OCI-M2 (cell line): ENCODE results near the gene BMP3.

Experiments
- DNase-seq: peaks from one replicate; lab custom pipeline; 2025; ENCODE audit not compliant: unreplicated experiment; lab: John Stamatoyannopoulos, UW

BMP3 gene

DNA sequence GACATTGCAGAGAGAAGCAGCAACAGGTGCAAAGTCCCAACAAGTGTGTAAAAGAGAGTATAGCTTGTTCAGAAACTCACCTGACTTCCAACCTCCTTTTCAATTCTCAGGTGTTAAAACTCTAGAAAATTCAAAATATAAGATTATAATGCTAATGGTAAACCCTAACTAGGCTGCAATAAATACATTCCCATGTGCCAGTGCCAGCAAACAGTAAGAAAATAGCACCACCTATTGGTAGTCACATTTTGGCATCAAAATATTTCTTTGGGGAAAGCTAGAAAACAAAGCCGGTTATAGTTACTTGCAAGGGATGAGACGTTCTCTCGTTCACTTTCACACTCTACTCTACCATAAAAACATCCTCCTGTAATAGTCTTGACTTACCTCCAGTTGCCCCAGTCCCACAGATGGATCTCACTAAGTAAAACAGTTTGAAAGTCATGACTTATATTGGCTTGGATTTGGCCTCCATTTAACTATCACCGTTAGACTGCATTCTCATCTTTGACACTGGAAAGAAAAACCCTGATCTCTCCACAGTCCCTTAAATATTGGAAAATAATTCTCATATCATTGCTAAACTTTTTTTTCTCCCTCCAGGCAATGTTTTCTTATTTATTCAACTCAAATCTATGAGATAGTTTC lies 9.6 kb downstream of the BMP3 start:
- DNase-seq: peak; percentile 27

DNA sequence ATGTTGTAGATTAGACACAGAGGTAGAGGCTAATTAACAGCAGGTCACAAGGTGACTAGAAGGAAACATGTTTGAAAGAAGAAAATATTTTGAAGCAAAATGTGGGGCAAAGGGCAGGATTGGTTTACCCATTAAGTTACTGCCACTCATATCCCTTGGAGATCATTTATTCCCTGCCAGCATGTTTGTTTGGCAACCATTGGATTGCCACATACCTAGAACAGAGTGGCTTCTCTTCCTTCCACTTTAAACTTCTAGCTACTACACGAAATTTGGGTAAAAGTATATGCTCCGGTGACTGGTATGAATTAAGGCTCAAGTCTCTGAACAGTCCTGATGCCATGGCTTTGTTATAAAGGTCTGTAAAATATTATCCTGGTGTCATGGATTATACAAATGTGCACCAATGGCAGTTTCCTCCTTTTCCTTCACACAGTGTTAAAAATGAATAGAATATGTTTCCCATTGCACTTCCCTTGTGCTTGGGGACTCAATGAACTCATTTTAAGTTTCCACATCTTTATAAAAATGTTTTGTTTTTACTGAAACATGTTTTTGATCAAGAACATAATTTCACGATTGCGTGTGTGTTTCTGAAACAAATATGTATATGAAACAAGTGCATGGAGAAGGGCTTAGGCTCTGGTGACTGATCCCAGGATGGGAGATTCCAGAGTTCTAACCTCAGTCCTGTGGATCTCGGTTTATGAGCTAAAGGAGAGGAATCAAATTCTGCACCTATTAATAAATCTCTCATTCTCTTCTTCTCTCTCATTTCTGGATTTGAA lies 12.3 kb downstream of the BMP3 start:
- no peak for DNase-seq

DNA sequence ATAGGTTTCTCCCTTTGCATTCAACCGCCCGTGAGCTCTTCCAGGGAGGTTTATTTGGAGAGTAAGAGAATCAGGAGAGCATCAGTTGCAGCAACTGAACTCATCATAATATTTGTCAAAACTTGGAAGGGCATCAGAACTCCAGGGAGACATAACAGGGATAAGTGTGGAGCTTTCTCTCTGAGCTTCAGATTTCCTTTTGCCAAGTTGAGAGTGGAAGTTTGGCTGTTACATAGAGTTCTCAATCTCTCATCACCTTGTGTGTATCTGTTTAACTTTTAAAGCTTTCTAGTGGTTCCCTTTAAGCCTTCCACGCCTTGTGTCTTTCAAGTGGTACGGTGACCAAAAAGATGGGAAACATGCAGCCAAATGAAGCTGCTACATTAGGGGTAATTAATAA lies 18.8 kb downstream of the BMP3 start:
- DNase-seq: no peak

DNA sequence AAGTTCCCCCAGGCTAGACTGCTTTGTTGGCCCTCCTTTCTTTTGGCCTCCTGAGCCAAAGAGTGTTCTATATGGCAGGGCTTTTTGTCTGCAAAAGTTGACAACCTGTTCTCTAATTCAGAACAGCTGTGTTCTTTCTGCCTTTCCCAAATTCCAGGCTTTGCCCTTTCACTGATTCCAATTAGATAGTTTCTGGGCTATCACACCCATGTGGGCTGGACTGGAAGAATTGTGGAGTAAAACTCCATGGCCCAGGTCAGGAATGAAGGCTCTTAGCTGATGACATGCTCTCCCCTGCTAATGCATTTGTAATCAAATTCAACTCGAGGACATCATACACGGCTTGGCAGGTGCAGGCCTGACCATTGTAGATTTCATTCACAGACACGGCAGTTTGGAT lies 19.4 kb downstream of the BMP3 start:
- DNase-seq: no peak

DNA sequence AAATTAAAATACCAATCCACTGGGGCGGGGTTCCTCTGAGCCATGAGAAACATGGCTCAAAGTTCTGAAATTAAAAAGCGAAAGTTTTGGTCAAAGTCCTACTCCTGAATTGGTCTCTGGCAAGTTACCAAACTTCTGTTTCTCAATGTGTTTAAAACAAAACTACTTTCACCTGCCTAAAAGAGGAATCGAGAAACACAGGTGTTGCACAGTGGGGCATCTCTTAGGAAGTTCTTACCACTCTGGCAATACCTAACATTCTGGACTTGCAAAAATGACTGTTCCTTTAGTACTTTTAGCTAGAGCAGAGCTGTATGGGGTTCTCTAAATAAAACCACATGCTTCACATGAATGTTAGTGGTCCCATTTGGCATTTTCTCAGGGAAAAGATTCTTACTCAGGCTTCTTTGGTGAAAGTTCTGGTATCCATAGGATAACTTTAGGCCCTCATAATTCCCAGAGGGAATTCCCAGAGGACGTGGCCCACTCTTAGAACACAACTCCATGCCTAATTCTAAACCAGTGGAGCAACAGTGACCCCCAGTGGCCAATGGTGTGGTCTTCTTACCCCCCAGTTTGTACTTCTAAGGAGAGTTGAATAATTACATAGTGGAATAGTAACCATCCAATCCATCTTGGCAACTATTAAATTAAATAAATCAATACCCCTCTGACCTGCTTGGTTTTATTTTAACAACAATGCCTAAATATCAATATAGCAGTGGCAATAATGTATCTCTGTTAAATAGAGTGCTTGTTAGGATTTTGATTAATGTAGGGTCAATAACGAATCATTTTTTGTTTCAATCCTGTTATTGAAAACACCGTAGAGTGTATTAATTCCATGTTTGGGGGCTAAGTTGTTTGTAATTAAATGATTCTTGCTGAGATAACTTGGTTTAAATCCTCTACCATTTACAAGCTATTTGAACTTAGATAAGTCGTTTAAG lies 21.9 kb downstream of the BMP3 start:
- peak; percentile 59 for DNase-seq

DNA sequence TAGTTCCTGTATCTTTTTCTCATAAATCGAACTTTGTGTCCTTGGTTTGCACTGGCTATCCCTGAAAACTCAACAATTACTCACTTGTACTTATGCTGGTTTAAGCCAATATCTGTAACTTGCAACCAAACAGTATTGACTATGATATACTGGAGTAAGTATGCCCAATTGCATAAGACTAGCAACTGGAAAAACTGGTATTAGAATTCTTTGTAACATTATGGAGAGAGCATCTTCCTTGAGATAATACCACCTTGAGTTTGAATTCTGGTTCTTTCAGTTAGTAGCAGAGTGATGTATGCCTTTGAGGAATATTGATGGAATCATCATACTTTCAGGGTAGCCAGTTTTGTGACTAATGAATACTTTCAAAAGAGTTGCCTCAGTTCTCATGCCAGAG lies 28.1 kb downstream of the BMP3 start:
- no peak for DNase-seq

DNA sequence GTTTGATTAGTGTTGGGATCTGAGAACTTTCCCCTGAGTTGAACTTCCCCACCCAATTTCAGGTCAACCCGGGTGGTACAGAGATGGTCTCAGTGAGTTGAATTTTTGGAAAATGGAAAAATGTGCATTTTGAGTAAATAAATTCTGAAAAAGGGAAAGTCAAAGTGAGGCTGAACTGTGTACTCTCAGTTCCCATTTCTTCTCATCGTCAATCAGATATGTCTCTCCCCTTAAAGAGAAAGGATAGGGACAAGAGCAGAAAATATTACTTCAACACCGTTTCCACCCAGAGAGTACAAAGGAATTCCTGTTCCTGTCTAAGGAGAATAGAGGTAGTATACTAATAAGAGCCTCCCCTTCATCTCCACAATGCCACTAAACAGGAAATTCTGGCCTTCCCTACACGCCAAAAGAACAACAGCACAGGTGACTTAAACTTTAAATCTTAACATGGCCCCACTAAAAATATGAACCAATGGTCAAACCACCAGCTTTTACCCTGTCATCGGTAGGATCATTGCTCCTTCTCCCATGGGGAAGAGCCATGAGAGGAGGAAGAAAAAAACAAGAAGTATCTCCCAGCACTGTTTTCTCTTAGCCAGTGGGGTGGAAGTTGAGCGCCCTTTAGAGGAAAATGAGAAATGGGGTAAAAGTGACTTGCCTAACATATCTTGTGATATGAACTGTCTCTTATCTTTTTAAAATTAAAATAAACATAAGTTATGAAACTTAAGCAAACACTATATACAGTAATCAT lies 30.3 kb downstream of the BMP3 start:
- DNase-seq: no peak

DNA sequence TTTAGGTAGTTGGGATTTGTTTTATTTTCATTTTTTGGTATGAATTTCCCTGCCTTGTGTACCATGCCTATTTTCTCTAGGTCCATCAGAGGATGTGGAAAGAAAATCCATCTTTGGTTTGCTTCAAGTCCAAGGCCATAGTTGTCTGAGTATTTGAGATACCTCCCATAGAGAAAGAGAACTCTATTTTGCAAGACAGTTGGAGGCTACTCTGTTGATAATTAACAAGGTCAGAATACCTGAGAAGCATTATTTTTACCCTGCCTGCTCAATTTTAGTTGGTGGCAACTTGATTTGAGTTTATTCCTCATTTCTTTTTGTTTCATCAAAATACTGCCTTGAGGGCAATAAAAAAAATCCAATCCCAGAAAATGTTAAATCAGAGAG lies 30.8 kb downstream of the BMP3 start:
- no peak for DNase-seq

DNA sequence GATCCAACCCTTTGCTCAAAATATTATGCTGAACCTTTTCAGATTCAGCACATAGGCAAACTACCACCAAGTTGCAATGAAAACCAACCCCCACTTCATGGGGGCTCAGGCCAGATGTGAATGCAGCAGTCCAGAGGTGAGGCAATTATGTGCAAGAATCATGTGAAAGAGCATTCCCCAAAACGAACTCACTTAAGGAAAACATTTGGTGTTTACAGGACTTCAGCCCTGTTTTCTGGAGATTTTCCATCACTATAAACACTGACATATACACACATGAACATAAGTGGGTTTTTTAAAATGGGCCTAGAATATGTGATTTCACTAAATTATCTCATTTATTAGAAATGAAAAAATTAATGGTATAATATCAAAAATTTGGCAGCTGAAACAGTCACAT lies 31.5 kb downstream of the BMP3 start:
- no peak for DNase-seq

DNA sequence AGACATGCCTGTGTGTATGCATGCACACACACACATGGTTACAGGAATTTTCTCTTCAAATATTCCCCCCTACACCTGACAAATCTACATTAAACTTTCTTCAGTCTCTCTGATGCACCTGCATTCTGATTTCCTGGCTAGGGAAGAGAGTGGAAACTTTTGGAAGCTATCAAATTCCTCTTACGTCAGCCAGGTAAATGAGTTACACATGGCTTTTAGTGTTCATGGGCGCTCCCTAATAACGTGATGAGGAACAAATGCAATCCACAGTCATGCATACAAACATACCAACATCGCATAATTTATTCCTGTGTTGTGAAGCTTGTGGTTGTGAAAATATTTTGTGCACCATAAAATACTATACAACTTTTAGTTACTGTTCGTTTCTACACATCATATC lies 34.9 kb downstream of the BMP3 start:
- DNase-seq: no peak

DNA sequence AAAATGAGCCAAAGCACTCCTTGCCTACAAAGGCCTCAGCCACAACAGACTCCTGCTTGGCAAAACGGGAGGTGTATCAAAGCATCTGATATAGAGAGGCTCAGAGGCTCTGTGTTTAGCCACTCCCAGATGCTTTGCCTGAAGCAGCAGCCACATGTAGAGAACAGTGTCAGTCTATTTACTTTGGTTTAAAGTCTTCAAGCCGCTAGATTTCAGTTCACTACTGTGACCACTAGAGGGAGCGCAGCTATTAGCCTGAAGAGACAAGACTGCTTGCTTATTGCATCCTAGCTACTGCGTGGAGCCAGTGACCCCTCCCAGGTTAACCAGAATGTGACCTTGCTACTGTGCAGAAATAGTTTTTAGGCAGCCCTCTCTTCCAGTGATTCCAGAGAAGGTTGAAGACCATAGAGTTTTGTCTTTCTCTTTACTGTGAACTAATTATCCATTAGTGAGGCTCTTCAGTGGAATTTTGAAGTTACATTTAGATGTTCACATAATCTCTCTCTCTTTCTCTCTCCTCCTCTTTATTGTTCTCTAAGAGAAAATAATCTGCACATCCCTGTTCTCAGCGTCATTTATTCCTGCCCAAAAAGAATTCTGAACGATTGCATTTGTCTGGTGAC lies 39.3 kb downstream of the BMP3 start:
- peak; percentile 68 for DNase-seq

DNA sequence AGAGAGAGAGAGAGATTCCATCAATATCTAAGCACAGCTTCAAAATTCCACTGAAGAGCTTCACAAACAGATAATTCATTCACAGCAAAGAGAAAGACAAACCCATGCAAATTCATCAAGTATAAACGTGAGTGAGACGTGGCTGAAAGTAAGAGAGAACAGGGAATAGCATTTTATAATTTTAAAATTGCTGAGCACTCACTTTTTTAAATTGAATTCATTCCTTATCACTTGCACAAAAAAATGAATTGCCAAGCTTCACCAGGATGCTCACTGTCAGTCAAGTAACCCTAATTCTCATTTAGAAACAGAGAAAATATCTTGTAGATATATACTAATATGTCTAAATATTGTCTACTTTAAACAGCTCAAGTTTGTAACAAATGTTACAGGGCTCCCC lies 40.5 kb downstream of the BMP3 start:
- no peak for DNase-seq

DNA sequence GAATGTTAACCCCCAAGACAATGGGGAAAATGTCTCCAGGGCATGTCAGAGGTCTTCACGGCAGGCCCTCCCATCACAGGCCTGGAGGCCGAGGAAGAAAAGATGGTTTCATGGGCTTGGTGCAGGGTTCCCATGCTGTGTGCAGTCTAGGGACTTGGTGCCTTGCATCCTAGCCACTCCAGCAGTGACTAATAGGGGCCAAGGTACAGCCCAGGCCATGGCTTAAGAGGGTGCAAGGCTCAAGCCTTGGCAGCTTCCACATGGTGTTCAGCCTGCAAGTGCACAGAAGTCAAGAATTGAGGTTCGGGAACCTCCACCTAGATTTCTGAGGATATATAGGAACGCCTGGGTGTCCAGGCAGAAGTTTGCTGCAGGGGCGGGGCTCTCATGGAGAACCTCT lies 50.6 kb downstream of the BMP3 start:
- DNase-seq: no peak

DNA sequence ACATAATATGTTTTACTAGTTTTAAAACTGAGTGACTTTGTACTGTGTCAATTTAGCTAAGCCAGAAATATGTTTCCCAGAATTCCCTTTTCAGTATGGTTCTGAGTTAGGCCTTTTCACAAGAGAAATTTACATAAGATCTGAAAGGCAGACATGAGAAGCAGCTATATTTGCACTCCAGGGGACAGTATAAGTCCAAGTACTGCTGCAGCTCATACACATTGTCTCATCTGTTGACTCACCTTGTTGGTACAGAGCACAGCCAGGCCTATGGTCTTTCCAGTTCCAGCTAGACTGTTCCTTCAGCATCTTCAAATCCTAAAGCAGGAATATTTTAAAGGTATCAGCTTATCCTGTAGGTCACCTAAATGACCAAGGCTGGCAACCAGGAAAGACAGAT lies 53.5 kb downstream of the BMP3 start:
- DNase-seq: no peak

DNA sequence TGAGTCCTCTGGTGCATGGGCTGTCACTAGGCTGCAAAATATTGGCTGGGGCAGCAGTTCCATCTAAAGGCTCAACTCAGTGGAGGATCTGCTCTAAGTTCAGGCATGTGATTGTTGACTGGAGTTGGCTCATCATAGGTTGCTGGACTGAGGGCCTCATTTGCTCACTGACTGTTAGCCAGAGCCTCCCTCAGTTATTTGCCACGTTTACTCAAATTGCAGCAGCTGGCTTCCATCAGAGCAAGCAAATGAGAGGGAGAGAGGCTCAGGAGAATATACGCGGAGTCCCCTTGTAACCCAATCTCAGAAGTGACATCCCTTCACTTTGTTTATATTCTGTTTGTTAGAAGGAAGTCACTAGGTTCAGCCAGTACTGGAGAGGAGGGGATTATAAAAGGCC lies 54.1 kb downstream of the BMP3 start:
- DNase-seq: no peak

DNA sequence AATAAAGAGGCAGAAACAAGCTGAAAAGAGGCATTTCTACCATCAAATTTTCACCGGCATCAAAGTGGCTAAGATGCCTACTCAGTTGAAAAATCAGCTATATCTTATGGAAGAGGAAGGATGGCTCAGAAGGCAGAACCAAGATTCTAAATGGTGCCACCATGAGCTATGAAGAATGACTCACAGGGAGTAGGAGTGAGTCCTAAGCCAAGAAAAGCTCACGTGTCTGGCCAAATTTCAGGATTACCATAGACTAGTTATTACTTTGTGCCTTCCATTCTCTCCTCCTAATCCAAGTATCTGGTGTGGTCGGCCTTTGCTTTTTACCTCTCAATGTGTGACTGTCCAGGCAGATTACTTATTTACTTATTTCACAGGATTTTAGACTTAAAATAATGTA lies 54.8 kb downstream of the BMP3 start:
- DNase-seq: no peak

DNA sequence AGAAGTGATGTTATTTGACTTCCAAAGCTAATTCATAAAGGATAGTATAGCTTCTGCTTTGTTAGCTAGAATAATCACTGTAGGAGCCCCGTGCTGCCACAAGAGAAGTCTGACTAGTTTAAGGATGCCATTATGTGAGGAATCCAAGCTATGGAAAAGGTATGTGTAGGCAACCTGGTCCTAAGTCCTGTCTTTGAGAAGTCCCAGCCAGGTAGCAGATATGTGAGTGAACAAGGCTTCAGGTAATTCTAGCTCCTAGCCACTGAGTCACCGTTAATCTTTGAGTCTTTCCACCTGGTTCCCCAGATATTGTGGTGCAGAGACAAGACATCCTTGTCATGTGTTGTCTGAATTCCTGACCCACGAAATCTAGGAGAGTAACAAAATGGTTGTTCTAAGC lies 55.5 kb downstream of the BMP3 start:
- no peak for DNase-seq

DNA sequence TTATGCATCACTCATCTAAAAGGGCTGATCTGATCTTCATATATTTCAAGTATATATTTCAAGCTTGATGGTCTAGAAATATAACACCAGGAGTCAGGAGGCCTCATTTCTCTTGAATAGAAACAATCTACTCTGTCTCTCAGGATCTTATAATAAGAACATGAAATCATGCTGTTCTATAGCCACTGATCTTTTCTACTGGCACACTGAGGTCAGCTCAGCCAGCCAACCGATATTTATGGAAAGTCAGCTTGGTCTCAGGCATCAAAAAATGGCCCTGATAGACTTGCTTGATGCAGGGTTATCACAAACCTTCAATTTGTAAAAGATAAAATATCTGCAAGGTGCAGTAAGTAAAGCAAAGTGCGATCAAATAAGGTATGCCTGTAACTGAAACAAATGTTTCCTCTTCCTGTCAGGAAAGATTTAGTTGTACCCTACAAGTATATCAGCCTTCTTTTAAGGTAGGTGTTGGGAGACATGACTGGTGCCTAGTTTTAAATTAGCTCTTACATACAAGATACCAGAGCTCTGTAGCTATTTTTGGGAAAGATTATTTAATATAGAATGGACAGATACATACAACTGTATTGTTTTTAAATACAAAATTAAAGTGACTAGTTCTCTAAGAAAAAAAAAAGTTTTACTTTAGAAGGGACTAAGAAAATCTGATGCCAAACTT lies 63.4 kb downstream of the BMP3 start:
- no peak for DNase-seq

DNA sequence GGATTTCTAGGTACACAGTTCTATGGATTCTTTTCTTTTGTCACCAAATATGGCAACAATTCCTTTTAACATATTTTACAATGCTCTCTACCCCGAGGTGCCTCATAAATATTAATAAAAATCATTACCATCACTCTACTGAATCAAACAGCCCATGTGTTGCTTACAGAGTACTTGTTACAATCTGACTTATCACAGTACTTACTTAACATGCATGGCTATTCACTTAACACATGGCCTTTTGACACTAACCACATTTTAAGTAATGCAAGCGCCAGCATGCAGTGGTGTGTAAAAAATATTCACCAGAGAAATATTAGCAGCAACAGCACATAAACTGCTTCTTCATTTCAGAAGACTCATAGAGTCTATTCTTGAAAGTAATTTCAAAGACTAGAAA lies 64.9 kb downstream of the BMP3 start:
- DNase-seq: no peak

DNA sequence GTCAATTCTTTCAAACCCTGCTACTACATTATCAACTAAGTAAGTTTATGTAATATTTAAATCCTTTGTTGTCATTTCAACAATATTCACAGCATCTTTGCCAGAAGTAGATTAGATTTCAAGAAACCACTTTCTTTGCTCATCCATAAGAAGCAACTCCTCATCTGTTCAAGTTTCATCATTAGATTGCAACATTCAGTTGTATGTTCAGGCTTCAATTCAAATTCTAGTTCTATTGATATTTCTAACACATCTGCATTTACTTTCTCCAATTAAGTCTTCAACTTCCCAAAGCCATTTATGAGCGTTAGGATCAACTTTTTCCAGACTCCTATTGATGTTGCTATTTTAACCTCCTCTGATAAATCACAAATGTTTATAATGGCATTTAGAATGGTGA lies 66.1 kb downstream of the BMP3 start:
- no peak for DNase-seq
